ENCODE results near the gene GLA. TPM values are rescaled to one million over a fixed set of nuclear protein-coding genes. Genes with fewer than 3 reads are reported as not detected.

The GLA gene
- total RNA-seq, 1 donor from 2014 or later = 39.5 TPM

GRCh38 chrX:101390664-101391525 lies 16.8 kb downstream of the GLA start, which contains the start of gene RPL36A:
RPL36A (plus strand) TSS chrX:101391011; CDS start chrX:101391044, 33 bp downstream.
- DNase-seq (ENCODE audit: extremely low spot score, unreplicated experiment) = peak; percentile 86
- Mint-ChIP-seq H3K27me3 (no peaks in the 10 kb centered on the region), H3K4me3 (peak within 1 kb of the TSS; percentile 98), H3K36me3 (peaks cover 16% of the 10 kb centered on the region), H3K27ac (peak within 1 kb of the TSS; percentile 95), H3K4me1 (ENCODE audit: unreplicated experiment) (no peaks in the 10 kb centered on the region), H3K9me3 (no peaks in the 10 kb centered on the region)
- TF ChIP-seq, protein P1, sequence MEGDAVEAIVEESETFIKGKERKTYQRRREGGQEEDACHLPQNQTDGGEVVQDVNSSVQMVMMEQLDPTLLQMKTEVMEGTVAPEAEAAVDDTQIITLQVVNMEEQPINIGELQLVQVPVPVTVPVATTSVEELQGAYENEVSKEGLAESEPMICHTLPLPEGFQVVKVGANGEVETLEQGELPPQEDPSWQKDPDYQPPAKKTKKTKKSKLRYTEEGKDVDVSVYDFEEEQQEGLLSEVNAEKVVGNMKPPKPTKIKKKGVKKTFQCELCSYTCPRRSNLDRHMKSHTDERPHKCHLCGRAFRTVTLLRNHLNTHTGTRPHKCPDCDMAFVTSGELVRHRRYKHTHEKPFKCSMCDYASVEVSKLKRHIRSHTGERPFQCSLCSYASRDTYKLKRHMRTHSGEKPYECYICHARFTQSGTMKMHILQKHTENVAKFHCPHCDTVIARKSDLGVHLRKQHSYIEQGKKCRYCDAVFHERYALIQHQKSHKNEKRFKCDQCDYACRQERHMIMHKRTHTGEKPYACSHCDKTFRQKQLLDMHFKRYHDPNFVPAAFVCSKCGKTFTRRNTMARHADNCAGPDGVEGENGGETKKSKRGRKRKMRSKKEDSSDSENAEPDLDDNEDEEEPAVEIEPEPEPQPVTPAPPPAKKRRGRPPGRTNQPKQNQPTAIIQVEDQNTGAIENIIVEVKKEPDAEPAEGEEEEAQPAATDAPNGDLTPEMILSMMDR (conservative IDR thresholded peaks at IDR 0.05) = peak; percentile 75

DNA sequence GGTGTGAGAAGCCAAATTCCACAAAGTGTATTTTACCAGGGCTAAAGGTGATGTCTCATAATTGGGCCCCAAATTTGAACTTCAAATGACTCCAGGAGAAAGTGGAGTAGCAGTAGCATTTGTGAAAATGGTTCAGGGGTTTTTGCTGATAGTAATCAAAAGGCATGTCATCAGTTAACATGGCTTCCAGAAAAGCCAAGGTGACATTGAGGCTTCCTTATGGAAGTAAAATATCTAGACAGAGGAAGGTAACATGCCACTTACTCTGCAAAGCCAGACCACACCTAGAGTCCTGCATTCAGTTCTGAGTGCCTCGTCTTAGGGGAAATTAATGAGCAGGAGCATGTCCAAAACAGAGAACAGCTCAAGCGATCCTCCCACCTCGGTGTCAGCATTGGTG lies 19.1 kb downstream of the GLA start:
- DNase-seq (ENCODE audit: extremely low spot score, unreplicated experiment) = no peak
- TF ChIP-seq, protein P1 (conservative IDR thresholded peaks at IDR 0.05) = no peak
- H3K27ac Mint-ChIP-seq = no peak overlapping the region
- no peak overlapping the region for H3K4me3 Mint-ChIP-seq
- H3K9me3 Mint-ChIP-seq = no peaks in the 10 kb centered on the region
- H3K36me3 Mint-ChIP-seq = peaks cover 8% of the 10 kb centered on the region
- no peaks in the 10 kb centered on the region for H3K4me1 Mint-ChIP-seq (ENCODE audit: unreplicated experiment)
- H3K27me3 Mint-ChIP-seq = no peaks in the 10 kb centered on the region

- H3K9me3 Mint-ChIP-seq = no peaks in the 10 kb centered on the region
- H3K27ac Mint-ChIP-seq = no peak overlapping the region
- DNase-seq (ENCODE audit: extremely low spot score, unreplicated experiment) = no peak
- peaks cover 6% of the 10 kb centered on the region for H3K36me3 Mint-ChIP-seq
- H3K27me3 Mint-ChIP-seq = no peaks in the 10 kb centered on the region
- H3K4me3 Mint-ChIP-seq = no peak overlapping the region
- no peaks in the 10 kb centered on the region for H3K4me1 Mint-ChIP-seq (ENCODE audit: unreplicated experiment)
- TF ChIP-seq, protein P1 (conservative IDR thresholded peaks at IDR 0.05) = no peak
Observed at GRCh38 chrX:101386542-101386885, 21.2 kb downstream of the GLA start.

GRCh38 chrX:101385795-101386541 lies 21.8 kb downstream of the GLA start, which contains the start of gene BTK:
BTK (minus strand) TSS chrX:101386191; CDS start chrX:101375284, 10,907 bp downstream.
- peaks cover 2% of the 10 kb centered on the region for H3K36me3 Mint-ChIP-seq
- H3K4me3 Mint-ChIP-seq = no peak within 1 kb of the TSS
- TF ChIP-seq, protein P1 (conservative IDR thresholded peaks at IDR 0.05) = no peak
- no peaks in the 10 kb centered on the region for H3K4me1 Mint-ChIP-seq (ENCODE audit: unreplicated experiment)
- H3K9me3 Mint-ChIP-seq = no peaks in the 10 kb centered on the region
- DNase-seq (ENCODE audit: extremely low spot score, unreplicated experiment) = no peak
- no peaks in the 10 kb centered on the region for H3K27me3 Mint-ChIP-seq
- H3K27ac Mint-ChIP-seq = no peak within 1 kb of the TSS

- H3K36me3 Mint-ChIP-seq = no peaks in the 10 kb centered on the region
- no peaks in the 10 kb centered on the region for H3K4me1 Mint-ChIP-seq (ENCODE audit: unreplicated experiment)
- TF ChIP-seq, protein P1 (conservative IDR thresholded peaks at IDR 0.05) = no peak
Observed at GRCh38 chrX:101385026-101385684, 22.6 kb downstream of the GLA start.

More at GRCh38 chrX:101385026-101385684, 22.6 kb downstream of the GLA start:
- no peak overlapping the region for H3K27ac Mint-ChIP-seq
- H3K4me3 Mint-ChIP-seq = no peak overlapping the region
- H3K9me3 Mint-ChIP-seq = no peaks in the 10 kb centered on the region
- no peaks in the 10 kb centered on the region for H3K27me3 Mint-ChIP-seq
- DNase-seq (ENCODE audit: extremely low spot score, unreplicated experiment) = no peak

Measured in type B pancreatic cell (in vitro differentiated cells).